H1 (cell line): ENCODE results near the gene CFAP54. TPM values are rescaled to one million over a fixed set of nuclear protein-coding genes. Genes with fewer than 3 reads are reported as not detected.

Source experiments
- BCL11A ChIP-seq, 2 experiments: IDR thresholded peaks; one replicate each; pipeline ENCODE4 v1.6.1; 2011; ENCODE audit warnings: low read depth in 2 of 2, low read length in 2 of 2, mild to moderate bottlenecking in 2 of 2
- CHD1 ChIP-seq: IDR thresholded peaks from 2 replicates; pipeline ENCODE4 v1.6.1; 2012; ENCODE audit warnings: low read depth, low read length, improper control_type of control experiment
- HDAC6 ChIP-seq: IDR thresholded peaks from one replicate; pipeline ENCODE4 v1.7.1; 2012; ENCODE audit warnings: low read depth, mild to moderate bottlenecking, inconsistent platforms, low read length, moderate library complexity
- JUND ChIP-seq: IDR thresholded peaks from 2 replicates; pipeline ENCODE4 v1.6.1; 2011; ENCODE audit warnings: mild to moderate bottlenecking, improper control_type of control experiment, low read length
- POLR2AphosphoS5 ChIP-seq: IDR thresholded peaks from 2 replicates; pipeline ENCODE4 v1.6.1; 2011; ENCODE audit warnings: low read depth, low read length
- RBBP5 ChIP-seq: IDR thresholded peaks from 2 replicates; pipeline ENCODE4 v1.7.1; 2012; ENCODE audit warnings: low read depth, mild to moderate bottlenecking, inconsistent platforms, low read length, moderate library complexity, borderline replicate concordance
- RFX5 ChIP-seq: IDR thresholded peaks from 2 replicates; pipeline ENCODE4 v1.6.1; 2011; ENCODE audit warnings: low read depth, low read length, improper control_type of control experiment, borderline replicate concordance
- polyA plus RNA-seq, 7 experiments: library from polyadenylated mRNA; depleted of rRNA in 3 of 7; stranded (reverse) in 5 of 7; unstranded in 2 of 7; fragments of >200 nt in 5 of 7; fragments of 200-250 nt in 2 of 7; gene quantifications; 1 replicate in 5 of 7; 2 replicates in 1 of 7; 4 replicates in 1 of 7; pipeline versions ENCODE4 v1.2.1 to v1.2.3, GENCODE V29; 2011 to 2013; ENCODE audit warnings: missing spikeins in 2 of 7, mixed read lengths in 2 of 7
- total RNA-seq: library from RNA; stranded (reverse); fragmentation: NEBNext Ultra II Directional; extraction: Animal tissue kit (Norgen Biotek cat#: 25700); gene quantifications from 2 replicates; pipeline ENCODE4 v1.2.1, GENCODE V29; 2021
- TF ChIP-seq, protein P1 (sequence below): fragments of 300-600 bp; sonication (generic); IDR thresholded peaks from 2 replicates; pipeline ENCODE4 v1.7.1; 2012; ENCODE audit warnings: low read length, moderate library complexity, mild to moderate bottlenecking, inconsistent platforms; ENCODE audit not compliant: insufficient replicate concordance
- TF ChIP-seq, protein P2 (sequence below), 3 experiments: IDR thresholded peaks; 1 replicate in 2 of 3; 2 replicates in 1 of 3; pipeline versions ENCODE4 v1.5.1 to v1.6.1; 2011; ENCODE audit warnings: low read length in 3 of 3, mild to moderate bottlenecking in 3 of 3, inconsistent platforms in 2 of 3, low read depth in 1 of 3, moderate library complexity in 1 of 3; ENCODE audit not compliant: insufficient read depth in 1 of 3; ENCODE audit errors: control extremely low read depth in 1 of 3

The CFAP54 gene
- total and polyA plus RNA-seq, 2 of the 8 experiments (the other 6 are each of a cell fraction or from before 2014, with no cell fraction given), result 0.17 to 0.33 TPM

DNA sequence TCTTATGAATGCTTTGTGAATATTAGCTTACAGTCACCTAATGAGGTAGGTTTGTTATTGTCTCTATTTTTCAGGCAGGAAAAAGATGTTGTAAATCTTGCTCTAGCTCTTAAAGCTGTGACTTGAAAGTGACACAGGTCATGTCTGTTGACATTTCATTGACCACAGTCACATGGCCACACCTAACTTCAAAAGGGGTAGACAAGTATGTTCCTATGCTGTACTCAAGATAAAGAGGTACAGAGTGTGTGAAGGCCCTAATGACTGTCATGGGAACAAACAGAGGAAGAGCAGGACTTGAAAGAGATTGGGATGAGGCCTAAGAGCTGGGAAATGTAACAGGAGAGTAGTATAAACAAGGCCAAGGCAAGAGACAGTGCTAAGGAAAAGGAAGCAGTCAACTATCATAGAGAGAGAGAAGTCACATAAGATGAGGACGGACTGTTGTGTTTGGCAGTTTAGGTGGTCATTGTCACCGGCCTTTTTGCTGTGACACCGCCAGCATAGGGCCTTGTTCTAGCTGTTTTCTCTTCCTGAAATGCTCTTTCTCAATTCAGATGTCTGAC is 181.0 kb downstream of the CFAP54 start (continued):
- TF ChIP-seq, protein P1, sequence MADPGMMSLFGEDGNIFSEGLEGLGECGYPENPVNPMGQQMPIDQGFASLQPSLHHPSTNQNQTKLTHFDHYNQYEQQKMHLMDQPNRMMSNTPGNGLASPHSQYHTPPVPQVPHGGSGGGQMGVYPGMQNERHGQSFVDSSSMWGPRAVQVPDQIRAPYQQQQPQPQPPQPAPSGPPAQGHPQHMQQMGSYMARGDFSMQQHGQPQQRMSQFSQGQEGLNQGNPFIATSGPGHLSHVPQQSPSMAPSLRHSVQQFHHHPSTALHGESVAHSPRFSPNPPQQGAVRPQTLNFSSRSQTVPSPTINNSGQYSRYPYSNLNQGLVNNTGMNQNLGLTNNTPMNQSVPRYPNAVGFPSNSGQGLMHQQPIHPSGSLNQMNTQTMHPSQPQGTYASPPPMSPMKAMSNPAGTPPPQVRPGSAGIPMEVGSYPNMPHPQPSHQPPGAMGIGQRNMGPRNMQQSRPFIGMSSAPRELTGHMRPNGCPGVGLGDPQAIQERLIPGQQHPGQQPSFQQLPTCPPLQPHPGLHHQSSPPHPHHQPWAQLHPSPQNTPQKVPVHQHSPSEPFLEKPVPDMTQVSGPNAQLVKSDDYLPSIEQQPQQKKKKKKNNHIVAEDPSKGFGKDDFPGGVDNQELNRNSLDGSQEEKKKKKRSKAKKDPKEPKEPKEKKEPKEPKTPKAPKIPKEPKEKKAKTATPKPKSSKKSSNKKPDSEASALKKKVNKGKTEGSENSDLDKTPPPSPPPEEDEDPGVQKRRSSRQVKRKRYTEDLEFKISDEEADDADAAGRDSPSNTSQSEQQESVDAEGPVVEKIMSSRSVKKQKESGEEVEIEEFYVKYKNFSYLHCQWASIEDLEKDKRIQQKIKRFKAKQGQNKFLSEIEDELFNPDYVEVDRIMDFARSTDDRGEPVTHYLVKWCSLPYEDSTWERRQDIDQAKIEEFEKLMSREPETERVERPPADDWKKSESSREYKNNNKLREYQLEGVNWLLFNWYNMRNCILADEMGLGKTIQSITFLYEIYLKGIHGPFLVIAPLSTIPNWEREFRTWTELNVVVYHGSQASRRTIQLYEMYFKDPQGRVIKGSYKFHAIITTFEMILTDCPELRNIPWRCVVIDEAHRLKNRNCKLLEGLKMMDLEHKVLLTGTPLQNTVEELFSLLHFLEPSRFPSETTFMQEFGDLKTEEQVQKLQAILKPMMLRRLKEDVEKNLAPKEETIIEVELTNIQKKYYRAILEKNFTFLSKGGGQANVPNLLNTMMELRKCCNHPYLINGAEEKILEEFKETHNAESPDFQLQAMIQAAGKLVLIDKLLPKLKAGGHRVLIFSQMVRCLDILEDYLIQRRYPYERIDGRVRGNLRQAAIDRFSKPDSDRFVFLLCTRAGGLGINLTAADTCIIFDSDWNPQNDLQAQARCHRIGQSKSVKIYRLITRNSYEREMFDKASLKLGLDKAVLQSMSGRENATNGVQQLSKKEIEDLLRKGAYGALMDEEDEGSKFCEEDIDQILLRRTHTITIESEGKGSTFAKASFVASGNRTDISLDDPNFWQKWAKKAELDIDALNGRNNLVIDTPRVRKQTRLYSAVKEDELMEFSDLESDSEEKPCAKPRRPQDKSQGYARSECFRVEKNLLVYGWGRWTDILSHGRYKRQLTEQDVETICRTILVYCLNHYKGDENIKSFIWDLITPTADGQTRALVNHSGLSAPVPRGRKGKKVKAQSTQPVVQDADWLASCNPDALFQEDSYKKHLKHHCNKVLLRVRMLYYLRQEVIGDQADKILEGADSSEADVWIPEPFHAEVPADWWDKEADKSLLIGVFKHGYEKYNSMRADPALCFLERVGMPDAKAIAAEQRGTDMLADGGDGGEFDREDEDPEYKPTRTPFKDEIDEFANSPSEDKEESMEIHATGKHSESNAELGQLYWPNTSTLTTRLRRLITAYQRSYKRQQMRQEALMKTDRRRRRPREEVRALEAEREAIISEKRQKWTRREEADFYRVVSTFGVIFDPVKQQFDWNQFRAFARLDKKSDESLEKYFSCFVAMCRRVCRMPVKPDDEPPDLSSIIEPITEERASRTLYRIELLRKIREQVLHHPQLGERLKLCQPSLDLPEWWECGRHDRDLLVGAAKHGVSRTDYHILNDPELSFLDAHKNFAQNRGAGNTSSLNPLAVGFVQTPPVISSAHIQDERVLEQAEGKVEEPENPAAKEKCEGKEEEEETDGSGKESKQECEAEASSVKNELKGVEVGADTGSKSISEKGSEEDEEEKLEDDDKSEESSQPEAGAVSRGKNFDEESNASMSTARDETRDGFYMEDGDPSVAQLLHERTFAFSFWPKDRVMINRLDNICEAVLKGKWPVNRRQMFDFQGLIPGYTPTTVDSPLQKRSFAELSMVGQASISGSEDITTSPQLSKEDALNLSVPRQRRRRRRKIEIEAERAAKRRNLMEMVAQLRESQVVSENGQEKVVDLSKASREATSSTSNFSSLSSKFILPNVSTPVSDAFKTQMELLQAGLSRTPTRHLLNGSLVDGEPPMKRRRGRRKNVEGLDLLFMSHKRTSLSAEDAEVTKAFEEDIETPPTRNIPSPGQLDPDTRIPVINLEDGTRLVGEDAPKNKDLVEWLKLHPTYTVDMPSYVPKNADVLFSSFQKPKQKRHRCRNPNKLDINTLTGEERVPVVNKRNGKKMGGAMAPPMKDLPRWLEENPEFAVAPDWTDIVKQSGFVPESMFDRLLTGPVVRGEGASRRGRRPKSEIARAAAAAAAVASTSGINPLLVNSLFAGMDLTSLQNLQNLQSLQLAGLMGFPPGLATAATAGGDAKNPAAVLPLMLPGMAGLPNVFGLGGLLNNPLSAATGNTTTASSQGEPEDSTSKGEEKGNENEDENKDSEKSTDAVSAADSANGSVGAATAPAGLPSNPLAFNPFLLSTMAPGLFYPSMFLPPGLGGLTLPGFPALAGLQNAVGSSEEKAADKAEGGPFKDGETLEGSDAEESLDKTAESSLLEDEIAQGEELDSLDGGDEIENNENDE, result no peak
- TF ChIP-seq RFX5, result no peak
- TF ChIP-seq, protein P2, sequence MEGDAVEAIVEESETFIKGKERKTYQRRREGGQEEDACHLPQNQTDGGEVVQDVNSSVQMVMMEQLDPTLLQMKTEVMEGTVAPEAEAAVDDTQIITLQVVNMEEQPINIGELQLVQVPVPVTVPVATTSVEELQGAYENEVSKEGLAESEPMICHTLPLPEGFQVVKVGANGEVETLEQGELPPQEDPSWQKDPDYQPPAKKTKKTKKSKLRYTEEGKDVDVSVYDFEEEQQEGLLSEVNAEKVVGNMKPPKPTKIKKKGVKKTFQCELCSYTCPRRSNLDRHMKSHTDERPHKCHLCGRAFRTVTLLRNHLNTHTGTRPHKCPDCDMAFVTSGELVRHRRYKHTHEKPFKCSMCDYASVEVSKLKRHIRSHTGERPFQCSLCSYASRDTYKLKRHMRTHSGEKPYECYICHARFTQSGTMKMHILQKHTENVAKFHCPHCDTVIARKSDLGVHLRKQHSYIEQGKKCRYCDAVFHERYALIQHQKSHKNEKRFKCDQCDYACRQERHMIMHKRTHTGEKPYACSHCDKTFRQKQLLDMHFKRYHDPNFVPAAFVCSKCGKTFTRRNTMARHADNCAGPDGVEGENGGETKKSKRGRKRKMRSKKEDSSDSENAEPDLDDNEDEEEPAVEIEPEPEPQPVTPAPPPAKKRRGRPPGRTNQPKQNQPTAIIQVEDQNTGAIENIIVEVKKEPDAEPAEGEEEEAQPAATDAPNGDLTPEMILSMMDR (IDR thresholded peaks at IDR 0.05; ENCODE audit: control extremely low read depth in 1 of 3, insufficient read depth in 1 of 3, low read depth in 1 of 3, low read length in 3 of 3), result no peak
- no peak for TF ChIP-seq RBBP5
- no peak for TF ChIP-seq POLR2AphosphoS5
- TF ChIP-seq BCL11A (IDR thresholded peaks at IDR 0.05; ENCODE audit: low read depth in 2 of 2, low read length in 2 of 2), result no peak
- no peak for TF ChIP-seq JUND
- no peak for TF ChIP-seq CHD1
- TF ChIP-seq HDAC6, result no peak
